Lower lobe of right lung (tissue), 2 donors: ENCODE measurements around the gene FBXO39. TPM values are rescaled to one million over a fixed set of nuclear protein-coding genes. Genes with fewer than 3 reads are reported as not detected.

Source experiments
- ATAC-seq, 2 donors: fragments of 200-7000 bp; cut with Tn5 transposase; one replicate each; pipeline ENCODE4 v1.9.1; 2020 to 2022; ENCODE audit warnings: mild to moderate bottlenecking in 2 of 2, moderate library complexity in 2 of 2
- DNase-seq: peaks from one replicate; pipeline ENCODE4 v3.0.0-alpha.2; 2020
- H3K27ac ChIP-seq: fragments of 200-600 bp; one replicate; pipeline ENCODE4 v1.8.0; 2022
- H3K27me3 ChIP-seq: fragments of 200-600 bp; one replicate; pipeline ENCODE4 v1.8.0; 2022; ENCODE audit warnings: low read depth
- H3K36me3 ChIP-seq: fragments of 200-600 bp; one replicate; pipeline ENCODE4 v1.8.0; 2022; ENCODE audit warnings: mild to moderate bottlenecking
- H3K4me1 ChIP-seq: fragments of 200-600 bp; one replicate; pipeline ENCODE4 v1.8.0; 2022
- H3K4me3 ChIP-seq: fragments of 200-600 bp; one replicate; pipeline ENCODE4 v1.8.0; 2022; ENCODE audit warnings: mild to moderate bottlenecking
- H3K9me3 ChIP-seq: fragments of 200-600 bp; one replicate; pipeline ENCODE4 v1.8.0; 2022
- intact Hi-C: fragments of 100-400 bp; cut with DNase I; formaldehyde crosslinking; loops from one replicate; pipeline ENCODE4 v1.11.0; 2022
- total RNA-seq: library from RNA; stranded (reverse); fragmentation: NEBNext Ultra II Directional; extraction: Animal tissue kit (Norgen Biotek cat#: 25700); gene quantifications from one replicate; pipeline ENCODE4 v1.2.1, GENCODE V29; 2021
- TF ChIP-seq, protein P1 (sequence below): fragments of 200-600 bp; IDR thresholded peaks from one replicate; pipeline ENCODE4 v1.8.0; 2022; ENCODE audit warnings: antibody characterized with exemption, mild to moderate bottlenecking
- donor health status: DM: no; HTN: yes; CAD: no; lungs with severe emphysema.

FBXO39 gene
- total RNA-seq, 1 donor from 2014 or later: not detected

DNA sequence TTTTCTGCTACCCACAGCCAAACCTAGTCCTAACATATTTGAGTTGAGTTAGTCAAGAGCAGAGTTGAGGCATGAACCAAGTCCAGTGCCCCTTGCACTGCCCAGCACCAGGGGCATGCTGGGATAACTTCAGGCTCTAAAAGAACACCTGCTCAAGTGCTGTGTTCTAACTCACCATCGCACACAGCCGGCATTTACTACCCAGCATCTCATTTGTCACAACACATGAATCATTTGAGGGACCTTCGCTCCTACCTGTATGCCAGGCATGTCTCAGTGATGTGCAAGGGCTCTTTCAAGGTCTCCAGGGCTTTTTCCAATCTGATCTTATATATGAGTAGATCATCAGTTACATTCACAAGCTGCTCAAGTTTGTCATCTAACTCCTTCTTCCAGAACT is 42.9 kb downstream of the FBXO39 start:
- H3K4me1 ChIP-seq: no peaks in the 10 kb centered on the region
- H3K36me3 ChIP-seq: no peaks in the 10 kb centered on the region
- DNase-seq (no peak), ATAC-seq (no peak)
- H3K4me3 ChIP-seq: no peak overlapping the region
- intact Hi-C loops: no loop called here
- H3K27me3 ChIP-seq: peaks cover 6% of the 10 kb centered on the region
- no peaks in the 10 kb centered on the region for H3K9me3 ChIP-seq
- TF ChIP-seq, protein P1, sequence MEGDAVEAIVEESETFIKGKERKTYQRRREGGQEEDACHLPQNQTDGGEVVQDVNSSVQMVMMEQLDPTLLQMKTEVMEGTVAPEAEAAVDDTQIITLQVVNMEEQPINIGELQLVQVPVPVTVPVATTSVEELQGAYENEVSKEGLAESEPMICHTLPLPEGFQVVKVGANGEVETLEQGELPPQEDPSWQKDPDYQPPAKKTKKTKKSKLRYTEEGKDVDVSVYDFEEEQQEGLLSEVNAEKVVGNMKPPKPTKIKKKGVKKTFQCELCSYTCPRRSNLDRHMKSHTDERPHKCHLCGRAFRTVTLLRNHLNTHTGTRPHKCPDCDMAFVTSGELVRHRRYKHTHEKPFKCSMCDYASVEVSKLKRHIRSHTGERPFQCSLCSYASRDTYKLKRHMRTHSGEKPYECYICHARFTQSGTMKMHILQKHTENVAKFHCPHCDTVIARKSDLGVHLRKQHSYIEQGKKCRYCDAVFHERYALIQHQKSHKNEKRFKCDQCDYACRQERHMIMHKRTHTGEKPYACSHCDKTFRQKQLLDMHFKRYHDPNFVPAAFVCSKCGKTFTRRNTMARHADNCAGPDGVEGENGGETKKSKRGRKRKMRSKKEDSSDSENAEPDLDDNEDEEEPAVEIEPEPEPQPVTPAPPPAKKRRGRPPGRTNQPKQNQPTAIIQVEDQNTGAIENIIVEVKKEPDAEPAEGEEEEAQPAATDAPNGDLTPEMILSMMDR: no peak
- no peak overlapping the region for H3K27ac ChIP-seq

DNA sequence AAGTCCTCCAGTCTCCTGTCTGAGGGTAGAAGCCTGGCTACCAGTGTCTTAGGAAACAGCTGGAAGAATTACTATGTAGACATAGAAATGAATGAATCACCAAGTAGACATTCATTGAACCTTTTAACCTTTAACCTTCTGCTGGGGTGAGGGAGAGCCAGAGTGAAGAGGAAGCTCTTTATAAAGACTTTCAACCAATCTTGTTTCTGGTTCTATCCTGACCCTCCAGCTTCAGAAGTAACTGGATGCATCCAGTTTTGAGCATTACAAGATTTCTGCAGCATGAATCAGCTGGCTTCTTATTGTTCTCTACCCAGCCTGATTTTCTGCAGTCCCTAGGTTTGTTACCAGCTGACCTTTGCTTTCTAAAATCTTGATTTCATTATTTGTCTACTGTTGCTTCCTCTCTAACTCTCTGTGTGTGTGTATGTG is 47.0 kb downstream of the FBXO39 start:
- Histone ChIP-seq H3K9me3 (no peaks in the 10 kb centered on the region), H3K36me3 (no peaks in the 10 kb centered on the region), H3K4me1 (no peaks in the 10 kb centered on the region), H3K27ac (no peak overlapping the region), H3K4me3 (no peak overlapping the region), H3K27me3 (peaks cover 5% of the 10 kb centered on the region)
- TF ChIP-seq, protein P1: no peak
- no peak for DNase-seq
- intact Hi-C loops: no loop called here
- no peak for ATAC-seq

DNA sequence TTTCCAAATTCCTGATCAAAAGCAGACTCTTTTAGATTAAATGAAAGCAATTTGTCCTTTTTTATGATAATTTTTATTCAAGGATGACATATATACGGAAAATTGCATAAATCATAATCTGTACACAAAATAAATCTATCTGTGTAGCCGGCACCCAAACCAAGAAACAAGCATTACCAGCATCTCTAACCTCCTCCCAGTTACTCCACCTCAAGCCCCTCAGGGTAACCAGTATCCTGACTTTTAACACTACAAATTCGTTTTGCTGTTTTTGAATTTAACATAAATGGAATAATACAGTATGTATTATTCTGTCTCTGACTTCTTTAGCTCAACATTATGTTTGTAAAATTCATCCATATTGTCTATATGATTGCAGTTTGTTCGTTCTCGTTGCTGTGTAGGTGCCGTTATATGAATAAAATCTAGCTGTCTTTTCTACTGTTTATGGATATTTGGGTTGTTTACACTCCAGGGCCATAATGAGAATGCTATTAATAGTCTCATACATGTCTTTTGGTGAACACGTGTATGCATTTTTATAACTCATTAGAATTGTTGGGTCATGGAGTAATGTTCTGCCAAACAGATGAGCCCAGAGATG is 54.5 kb downstream of the FBXO39 start:
- no peaks in the 10 kb centered on the region for H3K36me3 ChIP-seq
- H3K9me3 ChIP-seq: no peaks in the 10 kb centered on the region
- no peak for DNase-seq
- H3K4me1 ChIP-seq: peaks cover 10% of the 10 kb centered on the region
- ATAC-seq: no peak
- intact Hi-C loops: no loop called here
- no peak overlapping the region for H3K27ac ChIP-seq
- no peak overlapping the region for H3K4me3 ChIP-seq
- TF ChIP-seq, protein P1: no peak
- peaks cover 58% of the 10 kb centered on the region for H3K27me3 ChIP-seq

DNA sequence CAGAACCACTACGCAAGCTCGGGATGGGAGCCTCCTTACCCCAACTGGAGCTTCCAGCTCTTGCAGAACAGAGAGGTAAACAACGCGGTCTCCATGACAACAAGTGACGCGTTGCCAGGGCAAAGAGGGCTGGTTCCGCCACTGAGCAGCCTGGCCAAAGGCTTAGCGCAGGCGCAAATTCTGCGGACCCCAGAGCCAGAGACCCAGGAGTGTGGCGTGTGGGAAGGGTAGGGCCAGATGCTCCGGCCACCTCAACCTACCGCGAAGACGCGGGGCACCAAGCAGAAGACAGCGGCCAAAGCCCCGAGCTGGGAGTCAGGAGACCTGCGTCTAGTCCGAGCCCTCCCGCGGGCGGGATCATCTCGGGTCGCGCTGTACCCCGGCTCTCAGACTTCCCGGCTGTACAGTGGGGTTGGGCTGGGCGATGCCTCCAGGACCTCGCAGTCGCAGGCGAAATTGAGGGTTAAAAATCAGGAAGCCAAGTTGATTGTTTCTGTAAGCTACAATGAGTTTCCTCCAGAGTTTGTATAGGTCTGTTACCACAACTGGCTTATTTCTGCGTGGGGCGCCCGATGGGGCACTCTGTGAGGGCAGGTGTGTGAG is 55.7 kb downstream of the FBXO39 start, which contains the start of gene TEKT1:
TEKT1 (minus strand) TSS at position 69 of the 603 bp plus-strand sequence. CDS start 1,353 bp downstream, outside the sequence.
- no peak within 1 kb of the TSS for H3K27ac ChIP-seq
- intact Hi-C loops: no loop called here
- TF ChIP-seq, protein P1: no peak
- peaks cover 58% of the 10 kb centered on the region for H3K27me3 ChIP-seq
- peaks cover 10% of the 10 kb centered on the region for H3K4me1 ChIP-seq
- H3K4me3 ChIP-seq: peak within 1 kb of the TSS; percentile 47
- H3K36me3 ChIP-seq: no peaks in the 10 kb centered on the region
- ATAC-seq (peak; percentile 95 to 97), DNase-seq (peak; percentile 88)
- no peaks in the 10 kb centered on the region for H3K9me3 ChIP-seq

Other genes with a start within 250 kb of the FBXO39 start
- 12.3 TPM for gene PITPNM3, start 219.7 kb upstream of the FBXO39 start, total RNA-seq
- 20.0 TPM for gene KIAA0753, start 135.5 kb upstream of the FBXO39 start, total RNA-seq
- gene TXNDC17, start 135.2 kb upstream of the FBXO39 start, total RNA-seq: 50.4 TPM
- 17.4 TPM for gene MED31, start 124.6 kb upstream of the FBXO39 start, total RNA-seq
- 1.9 TPM for gene C17orf100, start 124.5 kb upstream of the FBXO39 start, total RNA-seq
- not detected for gene SLC13A5, start 62.8 kb upstream of the FBXO39 start, total RNA-seq
- gene XAF1, start 20.2 kb upstream of the FBXO39 start, total RNA-seq: 129 TPM
- 9.7 TPM for gene TEKT1, start 55.5 kb downstream of the FBXO39 start, total RNA-seq
- 0.86 TPM for gene ALOX12, start 219.8 kb downstream of the FBXO39 start, total RNA-seq
- 300 TPM for gene RNASEK, start 236.4 kb downstream of the FBXO39 start, total RNA-seq
- gene BCL6B, start 246.8 kb downstream of the FBXO39 start, total RNA-seq: 13.4 TPM